K562 (cell line): ENCODE results near the gene MLLT3. TPM values are rescaled to one million over a fixed set of nuclear protein-coding genes. Genes with fewer than 3 reads are reported as not detected.

Experiments
- ATAC-seq: fragments of 200-7000 bp; cut with Tn5 transposase; 3 replicates; pipeline ENCODE4 v1.9.1; 2020; ENCODE audit warnings: moderate library complexity
- BruUV-seq: library from RNA; stranded (reverse); fragments of 400-500 nt; replicated peaks from 2 replicates; lab custom pipeline; 2021; lab: Mats Ljungman, UMichigan
- CTCF ChIA-PET: fragments of 300-600 bp; formaldehyde crosslinking; extraction: SDS; loops from one replicate; lab custom pipeline; 2021; ENCODE audit warnings: low intra/inter-chr PET ratio; lab: Yijun Ruan, JAX
- POLR2A ChIA-PET: fragments of 300-600, 350-650 bp; sonication (Branson Sonifier 250); formaldehyde crosslinking; extraction: SDS; loops from one replicate; lab custom pipeline; 2021; ENCODE audit warnings: antibody characterized with exemption, inconsistent platforms; lab: Yijun Ruan, JAX
- DNase-seq, 4 experiments: peaks; one replicate each; pipeline versions ENCODE4 v3.0.0 to v3.0.0-alpha.2; 2011 to 2018; ENCODE audit warnings: low spot score in 3 of 4, mixed read lengths in 3 of 4; ENCODE audit errors: extremely low read depth in 1 of 4
- FAIRE-seq: peaks from 2 replicates; lab custom pipeline; 2011; peaks lifted over from hg19 to GRCh38; lab: Jason Lieb, UNC
- H2AFZ ChIP-seq: 2 replicates; pipeline ENCODE4 v1.6.0; 2011; ENCODE audit warnings: low read depth, low read length, control low read depth, inconsistent platforms
- H3K27ac ChIP-seq: fragments of 200-600 bp; 3 replicates; pipeline ENCODE4 v1.8.0; 2011; ENCODE audit warnings: low read depth, mild to moderate bottlenecking, control low read depth, inconsistent platforms, low read length, moderate library complexity, mixed read lengths; ENCODE audit errors: extremely low read depth
- H3K27me3 ChIP-seq, 2 experiments: fragments of 300-600 bp in 1 of 2; 2 replicates in 1 of 2; 3 replicates in 1 of 2; pipeline versions ENCODE4 v1.6.0 to v1.8.0; 2011; ENCODE audit warnings: inconsistent platforms in 2 of 2, low read length in 2 of 2, mild to moderate bottlenecking in 1 of 2, mixed read lengths in 1 of 2, moderate library complexity in 1 of 2; ENCODE audit not compliant: control insufficient read depth in 2 of 2, insufficient read depth in 2 of 2
- H3K36me3 ChIP-seq: fragments of 300-600 bp; 3 replicates; pipeline ENCODE4 v1.8.0; 2011; ENCODE audit warnings: mild to moderate bottlenecking, low read length, inconsistent platforms; ENCODE audit not compliant: control insufficient read depth, insufficient read depth
- H3K4me1 ChIP-seq, 2 experiments: fragments of 200-600 bp in 1 of 2; replicated peaks in 1 of 2; 2 replicates in 1 of 2; 3 replicates in 1 of 2; pipeline versions ENCODE4 v1.5.1 to v1.8.0; 2011; ENCODE audit warnings: inconsistent platforms in 2 of 2, low read length in 2 of 2, mild to moderate bottlenecking in 1 of 2, mixed read lengths in 1 of 2, moderate library complexity in 1 of 2; ENCODE audit not compliant: control insufficient read depth in 2 of 2, insufficient read depth in 2 of 2
- H3K4me2 ChIP-seq: 2 replicates; pipeline ENCODE4 v1.6.1; 2011; ENCODE audit warnings: low read length, control low read depth, inconsistent platforms, mixed read lengths; ENCODE audit not compliant: insufficient read depth
- H3K4me3 ChIP-seq: fragments of 200-600 bp; sonication (generic), shearing (Covaris generic); 2 replicates; pipeline ENCODE4 v1.5.1; 2016; ENCODE audit warnings: control low read depth, inconsistent platforms
- H3K79me2 ChIP-seq: fragments of 200-600 bp; 3 replicates; pipeline ENCODE4 v1.8.0; 2011; ENCODE audit warnings: low read length, inconsistent platforms; ENCODE audit not compliant: control insufficient read depth, insufficient read depth
- H3K9ac ChIP-seq, 2 experiments: 2 replicates each; pipeline versions ENCODE4 v1.6.0 to v1.6.1; 2011; ENCODE audit warnings: low read depth in 2 of 2, low read length in 2 of 2, control low read depth in 1 of 2, inconsistent platforms in 1 of 2, mild to moderate bottlenecking in 1 of 2, mixed read lengths in 1 of 2; ENCODE audit not compliant: insufficient read depth in 1 of 2
- H3K9me1 ChIP-seq: one replicate; pipeline ENCODE4 v1.6.0; 2011; ENCODE audit warnings: inconsistent platforms, mild to moderate bottlenecking, low read length, moderate library complexity; ENCODE audit not compliant: control insufficient read depth, insufficient read depth
- H3K9me3 ChIP-seq: replicated peaks from 2 replicates; pipeline ENCODE4 v1.5.1; 2011; ENCODE audit warnings: low read depth, low read length, inconsistent platforms; ENCODE audit not compliant: control insufficient read depth, insufficient read depth
- H4K20me1 ChIP-seq: replicated peaks from 2 replicates; pipeline ENCODE4 v1.6.1; 2011; ENCODE audit warnings: low read length, inconsistent platforms, mixed read lengths; ENCODE audit not compliant: control insufficient read depth, insufficient read depth
- BRF2 ChIP-seq: IDR thresholded peaks from 3 replicates; pipeline ENCODE4 v1.6.1; 2011; ENCODE audit warnings: borderline replicate concordance, mild to moderate bottlenecking; ENCODE audit not compliant: insufficient read length, insufficient read depth
- CREB5 ChIP-seq: fragments of 250-450 bp; sonication (Bioruptor Pico); IDR thresholded peaks from 2 replicates; pipeline ENCODE4 v1.5.0; 2020; ENCODE audit warnings: mild to moderate bottlenecking
- EGR1 ChIP-seq: fragments of 450-650 bp; conservative IDR thresholded peaks from 2 replicates; pipeline ENCODE4 v1.6.1; 2017; ENCODE audit warnings: mild to moderate bottlenecking
- FIP1L1 ChIP-seq: fragments of 200-400 bp; formaldehyde crosslinking; IDR thresholded peaks from 2 replicates; pipeline ENCODE4 v1.6.1; 2018; ENCODE audit warnings: mild to moderate bottlenecking, low read depth, low read length; ENCODE audit not compliant: poor library complexity, severe bottlenecking
- FOXJ2 ChIP-seq: fragments of 200-800 bp; sonication (Bioruptor generic); IDR thresholded peaks from 2 replicates; pipeline ENCODE4 v1.6.1; 2016; ENCODE audit warnings: missing genetic modification characterization, missing compliant biosample characterization
- IRF1 ChIP-seq: sonication (generic); formaldehyde crosslinking; IDR thresholded peaks from 2 replicates; pipeline ENCODE4 v1.8.0; 2022; ENCODE audit warnings: missing genetic modification reagents, mild to moderate bottlenecking, borderline replicate concordance
- KAT8 ChIP-seq: fragments of 450-650 bp; IDR thresholded peaks from 2 replicates; pipeline ENCODE4 v1.6.1; 2016; ENCODE audit warnings: low read depth, mild to moderate bottlenecking
- MAFG ChIP-seq: fragments of 450-650 bp; conservative IDR thresholded peaks from 2 replicates; pipeline ENCODE4 v1.6.1; 2016; ENCODE audit warnings: missing genetic modification characterization, missing compliant biosample characterization
- PTTG1 ChIP-seq: fragments of 450-650 bp; IDR thresholded peaks from 2 replicates; pipeline ENCODE4 v1.6.1; 2016; ENCODE audit warnings: low read depth, mild to moderate bottlenecking, missing genetic modification characterization, missing compliant biosample characterization
- RAD51 ChIP-seq: fragments of 450-650 bp; IDR thresholded peaks from 2 replicates; pipeline ENCODE4 v1.7.1; 2016; ENCODE audit warnings: low read depth, mild to moderate bottlenecking, borderline replicate concordance
- TAF15 ChIP-seq: fragments of 200-400 bp; formaldehyde crosslinking; IDR thresholded peaks from 2 replicates; pipeline ENCODE4 v1.6.1; 2017; ENCODE audit warnings: mild to moderate bottlenecking, low read depth, low read length, moderate library complexity
- UBTF ChIP-seq, 2 experiments: IDR thresholded peaks; 2 replicates each; pipeline ENCODE4 v1.6.1; 2012; ENCODE audit warnings: improper control_type of control experiment in 2 of 2, low read depth in 2 of 2, low read length in 2 of 2, borderline replicate concordance in 1 of 2
- ZZZ3 ChIP-seq: fragments of 450-650 bp; IDR thresholded peaks from 2 replicates; pipeline ENCODE4 v1.6.1; 2016; ENCODE audit warnings: antibody characterized with exemption, mild to moderate bottlenecking, moderate library complexity
- WGBS: fragments of 100-300 bp; shearing (Covaris generic); methylation state at CpG from one replicate; pipeline ENCODE4 v1.1.6; 2016; ENCODE audit warnings: low coverage, mixed read lengths; ENCODE audit not compliant: insufficient coverage; ENCODE audit errors: missing lambda C conversion rate; 5-methylcytosine and 5-hydroxymethylcytosine counted together
- in situ Hi-C: fragments of 300-500 bp; cut with MboI; formaldehyde crosslinking; loops from 4 replicates; pipeline ENCODE4 v1.15.0; 2018; ENCODE audit warnings: inconsistent platforms, mixed read lengths
- intact Hi-C: fragments of 100-400 bp; cut with micrococcal nuclease; formaldehyde crosslinking; loops from 2 replicates; pipeline ENCODE4 v1.14.2; 2022
- polyA plus RNA-seq, 8 experiments: library from polyadenylated mRNA; depleted of rRNA in 4 of 8; stranded (reverse) in 5 of 8; unstranded in 3 of 8; fragments of >200 nt; fragmentation: Nextera tagmentation in 2 of 8; fragmentation: Illumina TruSeq in 1 of 8; extraction: Ambion mirVana in 2 of 8; extraction: Trizol in 1 of 8; gene quantifications; 2 replicates each; pipeline versions ENCODE4 v1.2.1 to v1.2.3, GENCODE V29; 2011 to 2014; ENCODE audit warnings: inconsistent platforms in 1 of 8, missing spikeins in 1 of 8
- total RNA-seq, 7 experiments: library from RNA; depleted of rRNA in 6 of 7; stranded (reverse); fragments of >200 nt in 6 of 7; fragmentation: Illumina TruSeq in 2 of 7; extraction: Trizol in 2 of 7; gene quantifications; 2 replicates each; pipeline versions ENCODE4 v1.2.1 to v1.2.3, GENCODE V29; 2011 to 2021; ENCODE audit warnings: low replicate concordance in 1 of 7

The MLLT3 gene
- total and polyA plus RNA-seq, 9 of the 15 experiments (the other 6 are each of a cell fraction or from before 2014, with no cell fraction given) = 0.07 to 0.42 (median 0.22) TPM; not detected in 4

- TF ChIP-seq BRF2 = no peak
- no peak for TF ChIP-seq FOXJ2 (tag)
- TF ChIP-seq ZZZ3 = no peak
- no peak for TF ChIP-seq KAT8
These were observed 223.6 kb downstream of the MLLT3 start (continued) for GRCh38 chr9:20398536-20399338.

GRCh38 chr9:20397348-20397747 is 225.0 kb downstream of the MLLT3 start:
- no peak overlapping the region for H3K4me3 ChIP-seq
- no peak overlapping the region for H2AFZ ChIP-seq
- H3K36me3 ChIP-seq = no peaks in the 10 kb centered on the region
- H3K9me1 ChIP-seq = no peaks in the 10 kb centered on the region
- CTCF ChIA-PET = no interaction called here
- H4K20me1 ChIP-seq = no peaks in the 10 kb centered on the region
- POLR2A ChIA-PET = no interaction called here
- H3K27me3 ChIP-seq = no peaks in the 10 kb centered on the region
- 3% methylated on average over 4 of the region's 4 CpGs for WGBS
- H3K4me2 ChIP-seq = no peak overlapping the region
- H3K27ac ChIP-seq = no peak overlapping the region
- no peaks in the 10 kb centered on the region for H3K9me3 ChIP-seq
- ATAC-seq = no peak
- FAIRE-seq = no peak
- BruUV-seq = no TSS peak
- in situ Hi-C loops (no loop called here), intact Hi-C loops (no loop called here)
- no peaks in the 10 kb centered on the region for H3K4me1 ChIP-seq
- DNase-seq = no peak
- H3K79me2 ChIP-seq = no peaks in the 10 kb centered on the region
- H3K9ac ChIP-seq = no peak overlapping the region
- TF ChIP-seq FIP1L1 (no peak), UBTF (IDR thresholded peaks at IDR 0.05; ENCODE audit: borderline replicate concordance in 1 of 2, low read depth in 2 of 2, low read length in 2 of 2) (no peak), RAD51 (no peak), CREB5 (no peak), PTTG1 (no peak), EGR1 (no peak), IRF1 (CRISPR knock-in tag) (no peak), TAF15 (no peak), MAFG (no peak)
